Epithelial cell of prostate (primary cell): ENCODE data around the gene TRANK1.
A peak's percentile ranks its signal among the peaks of the same experiment; 100 is the strongest.
"Not testable (repeated sequence)": the region's sequence is repeated elsewhere in the genome, so short reads cannot be mapped to it uniquely, and the experiment has no call there.

ENCODE experiments used
- DNase-seq: peaks from one replicate; pipeline ENCODE4 v3.0.0-alpha.2; 2011; ENCODE audit warnings: low read depth, low spot score
- H3K27ac ChIP-seq: fragments of 450-650 bp; 2 replicates; pipeline ENCODE4 v1.5.1; 2017; ENCODE audit warnings: mild to moderate bottlenecking

TRANK1 gene

GRCh38 chr3:36923523-36923943 is 21.3 kb downstream of the TRANK1 start:
- DNase-seq: no peak
- H3K27ac ChIP-seq: no peak overlapping the region

DNA sequence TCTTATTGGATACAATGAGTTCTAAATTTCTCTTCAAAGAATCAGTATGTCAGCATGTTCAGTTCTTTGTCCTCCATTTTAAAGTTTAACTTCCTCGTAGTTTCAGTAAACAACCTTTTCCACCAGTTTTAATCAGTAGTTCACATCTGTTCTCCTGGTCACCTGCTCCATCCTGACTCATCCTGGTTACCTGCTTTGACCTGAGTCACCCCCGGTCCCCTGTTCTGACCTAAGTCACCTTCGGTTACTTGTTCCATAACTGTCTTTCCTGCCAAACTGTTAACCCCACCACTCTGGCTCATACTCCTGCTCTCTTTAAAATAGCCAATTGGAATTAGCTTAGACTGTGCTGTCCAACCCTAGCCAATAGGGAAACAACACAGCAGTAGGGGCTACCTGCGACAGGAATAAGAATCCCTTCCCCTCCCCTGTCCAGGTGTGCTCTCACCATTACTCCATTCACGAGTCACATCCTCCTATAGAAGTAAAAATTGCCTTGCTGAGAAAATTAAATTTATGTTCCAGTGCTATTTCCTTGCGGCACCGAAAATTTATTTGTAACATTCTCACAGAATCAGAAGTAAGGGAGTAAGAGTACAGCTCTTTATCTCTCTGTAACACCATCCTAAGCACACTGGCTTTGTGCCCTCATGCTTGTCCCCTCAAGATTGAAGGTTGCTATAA is 23.8 kb downstream of the TRANK1 start:
- no peak for DNase-seq
- no peak overlapping the region for H3K27ac ChIP-seq

DNA sequence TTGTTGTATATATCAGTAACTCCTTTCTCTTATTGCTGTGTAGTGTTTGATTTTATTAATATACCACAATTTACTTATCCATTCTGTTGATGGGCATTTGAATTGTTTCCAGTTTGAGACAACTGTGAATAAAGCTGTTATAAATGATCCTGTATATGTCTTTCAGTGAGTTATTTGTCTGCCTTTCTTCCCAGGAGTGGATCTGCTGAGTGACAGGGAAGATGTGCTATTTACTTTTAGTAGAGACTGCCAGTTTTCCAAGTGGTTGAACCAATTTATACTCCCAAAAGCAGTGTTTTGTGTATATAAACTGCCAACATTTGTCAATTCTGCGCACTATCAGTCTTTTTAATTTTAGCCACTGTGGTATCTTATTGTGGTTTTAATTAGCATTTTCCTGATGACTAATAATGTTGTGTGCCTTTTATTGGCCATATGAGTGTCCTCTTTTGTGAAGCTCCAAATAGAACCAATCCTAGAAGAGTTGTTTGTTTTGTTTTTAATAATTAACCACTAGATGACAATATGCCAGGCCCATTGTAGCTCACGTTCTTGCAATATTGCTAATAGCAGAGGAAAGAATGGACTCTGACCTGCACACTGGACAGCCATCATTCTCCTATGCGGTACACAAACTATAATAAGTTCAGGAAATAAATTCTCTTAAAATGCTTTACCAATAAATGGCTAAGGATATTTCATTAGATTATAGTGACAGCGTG is 25.3 kb downstream of the TRANK1 start:
- DNase-seq: no peak
- H3K27ac ChIP-seq: no peak overlapping the region

GRCh38 chr3:36918050-36918449 is 26.8 kb downstream of the TRANK1 start:
- H3K27ac ChIP-seq: no peak overlapping the region
- DNase-seq: no peak

GRCh38 chr3:36911990-36912804 is 32.7 kb downstream of the TRANK1 start:
- peak overlapping the region; percentile 27 for H3K27ac ChIP-seq
- peak; percentile 73 for DNase-seq

DNA sequence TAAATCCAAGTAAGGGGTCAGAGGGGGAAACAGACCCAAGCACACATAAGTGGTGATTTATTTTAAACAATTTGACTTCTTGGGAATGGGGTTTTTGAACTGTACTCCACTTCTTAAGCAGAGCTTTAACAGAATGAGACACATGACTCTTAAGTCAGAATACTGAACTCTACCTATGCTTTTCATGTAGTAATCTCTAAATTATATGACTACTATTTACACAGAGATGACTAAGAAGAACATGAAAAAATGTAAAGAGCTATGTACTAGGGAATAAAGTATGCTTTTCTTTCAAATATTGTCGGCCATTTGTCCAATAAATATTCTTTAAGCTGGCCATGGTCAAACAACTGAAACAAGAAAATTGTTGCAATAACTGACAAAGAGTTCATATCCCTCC is 35.2 kb downstream of the TRANK1 start:
- peak overlapping the region; percentile 71 for H3K27ac ChIP-seq
- no peak for DNase-seq

DNA sequence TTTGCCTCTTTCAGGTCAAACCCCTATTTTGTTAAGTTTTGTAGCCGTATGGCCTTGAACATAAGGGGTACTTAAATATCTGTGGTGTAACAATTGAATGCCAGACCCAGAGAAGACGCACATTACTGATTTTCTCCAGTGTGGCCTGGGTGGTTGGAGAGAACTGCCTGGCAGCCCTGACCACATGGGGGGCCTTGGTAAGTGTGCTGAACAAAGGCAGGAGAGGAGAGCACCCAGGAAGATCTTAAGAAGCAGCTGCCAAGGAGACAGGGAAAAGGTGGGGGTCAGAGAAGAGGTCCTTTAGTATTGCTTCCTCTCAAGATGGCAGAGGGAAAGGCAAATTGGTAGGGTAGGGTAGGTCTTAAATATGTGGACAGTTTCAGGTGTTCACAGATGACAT is 35.7 kb downstream of the TRANK1 start:
- DNase-seq: no peak
- peak overlapping the region; percentile 71 for H3K27ac ChIP-seq

DNA sequence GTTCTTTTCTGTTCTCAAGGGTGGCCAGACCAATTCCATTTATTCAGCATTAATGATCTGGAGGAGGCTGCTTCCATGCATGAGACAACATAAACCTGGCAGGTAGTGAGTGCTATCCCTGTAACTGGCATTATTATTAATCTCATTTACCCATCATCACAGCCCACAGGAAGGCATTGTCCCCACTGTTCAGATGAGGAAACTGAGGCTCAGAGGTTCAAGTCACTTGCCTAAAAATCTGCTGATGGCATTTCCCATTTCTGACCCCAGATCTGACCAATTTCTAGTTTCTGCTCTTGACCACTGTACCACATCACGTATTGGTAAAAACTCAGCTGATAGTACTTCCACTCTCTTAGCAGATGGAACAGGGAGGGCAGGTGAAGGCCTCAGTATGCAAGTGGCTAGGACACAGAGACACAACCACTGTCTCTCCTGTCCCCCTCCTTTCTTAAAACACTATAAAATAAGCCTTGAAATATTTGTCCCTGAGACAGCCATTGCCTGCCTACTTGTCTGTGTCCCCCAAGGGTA is 36.1 kb downstream of the TRANK1 start:
- peak overlapping the region; percentile 71 for H3K27ac ChIP-seq
- DNase-seq: no peak

DNA sequence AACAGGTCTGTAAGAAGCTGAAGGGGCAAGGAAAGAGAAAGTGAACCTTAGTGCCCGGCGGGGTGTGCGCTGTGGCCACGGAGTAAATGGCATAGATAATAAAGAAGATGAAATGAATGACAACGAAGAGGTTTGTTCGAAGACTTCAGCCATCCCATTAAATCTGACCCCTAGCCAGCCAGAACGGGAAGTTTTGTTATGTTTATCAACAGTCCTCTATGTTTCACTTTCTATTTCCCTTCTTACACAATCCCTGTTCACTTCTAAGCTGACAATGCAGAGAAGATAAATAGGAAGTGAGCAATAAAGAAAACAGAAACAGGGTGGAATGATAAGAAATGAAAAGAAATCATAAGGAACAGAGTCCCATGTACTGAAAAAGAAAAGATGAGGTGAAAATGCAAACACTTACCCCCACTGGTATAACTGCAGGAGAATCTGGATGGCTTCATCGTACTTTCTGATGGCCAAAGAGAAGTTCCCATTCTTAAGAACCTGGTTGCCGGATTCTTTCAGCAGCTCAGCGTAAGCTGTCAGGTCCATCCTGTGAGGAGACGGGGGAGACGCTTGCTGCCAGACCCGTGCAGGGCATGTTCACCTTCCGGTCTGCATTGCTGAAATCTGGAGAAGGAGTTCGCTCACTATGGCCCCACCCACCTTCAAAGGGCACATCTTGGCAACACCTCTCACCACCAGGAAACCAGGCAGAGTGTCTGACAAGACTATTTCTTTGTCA is 36.8 kb downstream of the TRANK1 start:
- peak overlapping the region; percentile 71 for H3K27ac ChIP-seq
- peak; percentile 22 for DNase-seq

DNA sequence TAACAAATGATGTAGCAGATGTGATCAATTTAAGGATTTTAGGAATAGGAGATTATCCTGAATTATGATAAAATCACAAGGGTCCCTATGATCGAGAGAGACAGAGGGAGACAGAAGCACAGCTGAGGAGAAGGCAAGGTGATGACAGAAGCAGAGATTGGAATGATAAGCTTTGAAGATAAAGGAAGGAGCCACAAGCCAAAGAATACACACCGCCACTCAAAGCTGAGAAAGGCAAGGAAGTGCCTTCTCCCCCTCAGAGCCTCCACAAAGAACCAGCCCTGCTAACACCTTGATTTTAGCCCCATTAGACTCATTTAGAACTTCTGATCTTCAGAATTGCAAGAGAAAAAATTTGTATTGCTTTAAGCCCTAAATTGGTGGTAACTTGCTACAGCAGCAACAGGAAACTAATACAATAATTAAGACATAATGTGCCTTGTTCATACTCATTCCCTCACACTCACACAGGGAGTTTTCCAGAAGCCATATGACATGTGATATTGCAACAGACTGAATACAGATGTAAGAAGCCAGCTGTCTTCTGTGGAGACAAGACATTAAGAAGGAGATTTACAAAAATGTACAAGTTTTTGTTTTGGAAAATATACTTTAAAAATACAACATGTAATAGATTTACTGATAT is 38.2 kb downstream of the TRANK1 start:
- DNase-seq: no peak
- no peak overlapping the region for H3K27ac ChIP-seq

DNA sequence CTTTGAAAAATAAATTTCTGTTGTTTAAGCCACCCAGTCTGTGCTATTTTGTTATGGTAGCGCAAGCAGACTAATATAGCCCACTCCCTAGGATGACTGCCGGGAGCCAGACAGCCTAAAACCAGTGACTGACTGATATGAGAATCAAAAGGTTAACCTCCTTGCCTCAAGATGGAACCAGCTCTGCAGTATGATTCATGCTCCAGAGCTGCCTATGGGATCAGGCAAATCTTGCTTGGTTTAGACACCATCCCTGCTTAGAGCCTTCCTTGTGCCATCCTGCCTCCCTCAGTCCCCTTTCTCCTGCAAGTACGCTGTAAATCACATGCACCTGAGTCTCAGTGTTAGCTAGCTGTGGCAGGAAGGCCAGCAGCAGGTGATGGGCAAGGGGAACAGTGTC is 39.3 kb downstream of the TRANK1 start:
- DNase-seq: no peak
- no peak overlapping the region for H3K27ac ChIP-seq

GRCh38 chr3:36904641-36905040 is 40.2 kb downstream of the TRANK1 start:
- no peak overlapping the region for H3K27ac ChIP-seq
- DNase-seq: no peak

DNA sequence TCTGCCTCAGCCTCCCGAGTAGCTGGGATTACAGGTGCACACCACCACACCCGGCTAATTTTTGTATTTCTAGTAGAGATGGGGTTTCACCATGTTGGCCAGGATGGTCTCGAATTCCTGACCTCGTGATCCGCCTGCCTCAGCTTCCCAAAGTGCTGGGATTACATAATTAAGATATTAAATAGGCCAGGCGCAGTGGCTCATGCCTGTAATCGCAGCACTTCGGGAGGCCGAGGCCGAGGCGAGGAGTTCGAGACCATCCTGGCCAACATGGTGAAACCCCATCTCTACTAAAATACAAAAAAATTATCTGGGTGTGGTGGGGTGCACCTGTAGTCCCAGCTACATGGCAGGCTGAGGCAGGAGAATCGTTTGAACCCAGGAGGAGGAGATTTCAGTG is 40.8 kb downstream of the TRANK1 start:
- DNase-seq, H3K27ac ChIP-seq: not testable (repeated sequence)

DNA sequence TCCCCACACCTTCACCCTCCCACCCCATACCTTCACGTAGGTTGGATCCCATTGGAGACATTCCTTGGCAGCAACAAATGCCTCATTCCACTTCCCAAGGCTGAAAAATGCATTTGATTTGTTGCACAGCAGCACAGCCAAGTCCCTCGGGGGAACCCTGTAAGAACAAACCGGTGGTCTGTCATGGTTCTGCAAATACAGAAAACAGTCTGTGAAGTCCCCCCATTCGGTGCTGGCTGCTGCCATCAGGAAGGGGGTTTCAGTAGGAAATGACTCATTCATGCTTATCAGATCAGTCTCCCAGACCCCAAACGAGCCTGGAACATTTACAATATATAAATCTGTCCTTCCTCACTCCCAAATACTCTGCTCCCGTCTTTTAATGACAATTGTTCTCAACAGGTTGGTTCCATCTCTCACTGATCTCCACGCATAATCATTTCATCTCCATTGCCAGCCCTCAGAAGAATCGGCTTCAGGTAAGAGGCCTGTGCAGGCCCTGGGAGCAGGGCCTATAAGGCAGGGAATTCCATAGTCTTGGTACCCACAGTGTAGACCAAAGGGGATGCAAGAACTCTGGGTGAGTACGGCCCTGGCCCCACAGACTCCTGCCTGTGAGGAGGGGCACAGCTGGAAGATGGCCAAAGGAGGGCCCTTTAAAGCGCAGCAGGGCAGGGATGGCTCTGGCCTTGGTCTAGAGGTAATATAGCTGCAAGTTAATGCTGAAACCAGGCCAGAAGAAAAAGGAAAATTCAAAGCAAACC is 41.6 kb downstream of the TRANK1 start:
- no peak overlapping the region for H3K27ac ChIP-seq
- no peak for DNase-seq

GRCh38 chr3:36901588-36901987 is 43.3 kb downstream of the TRANK1 start:
- H3K27ac ChIP-seq: no peak overlapping the region
- no peak for DNase-seq

GRCh38 chr3:36900474-36901443 is 44.1 kb downstream of the TRANK1 start:
- H3K27ac ChIP-seq: no peak overlapping the region
- DNase-seq: no peak

DNA sequence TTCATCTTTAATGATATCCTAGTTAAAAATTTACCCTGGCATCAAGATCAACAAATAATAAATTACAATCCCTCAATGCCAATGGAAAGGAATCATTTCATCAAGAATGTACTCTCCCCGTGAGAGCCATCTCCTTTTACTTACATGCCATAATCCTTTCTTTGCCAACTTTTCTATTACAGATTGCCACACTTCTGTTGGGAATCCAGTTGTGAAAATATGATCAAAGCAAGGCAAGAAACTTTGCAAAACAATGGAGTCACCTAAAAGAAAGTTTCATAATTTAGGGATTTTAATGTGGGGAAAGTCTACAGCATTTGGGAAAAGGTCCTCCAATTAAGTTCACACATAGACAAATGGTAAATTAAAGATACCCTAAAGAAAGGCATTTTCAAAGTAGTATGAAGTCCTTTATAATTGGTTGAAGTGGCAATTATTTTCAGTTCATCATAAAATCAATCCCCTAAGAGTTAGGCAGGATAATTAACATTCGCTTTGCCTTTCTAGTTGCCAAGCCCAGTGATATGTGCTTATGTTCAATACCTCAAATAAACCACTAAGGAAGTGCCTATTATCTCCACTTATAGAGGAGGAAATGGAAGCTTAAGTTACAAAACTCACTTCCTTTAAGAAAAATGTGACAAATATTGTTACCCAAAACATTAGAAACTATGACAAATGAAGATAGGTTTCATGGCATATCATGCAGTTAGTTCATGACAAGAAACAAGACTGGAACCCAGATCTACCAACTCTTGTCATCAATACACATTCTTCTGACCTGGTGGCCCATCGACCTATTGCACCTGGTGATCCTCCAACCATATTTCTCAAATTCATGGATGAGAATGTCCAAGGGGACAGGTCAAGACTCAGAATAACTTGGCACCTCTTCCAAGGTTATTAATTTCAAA is 49.1 kb downstream of the TRANK1 start:
- no peak for DNase-seq
- H3K27ac ChIP-seq: no peak overlapping the region
